Measurements from ENCODE around the gene MAD2L2.

- TF ChIP-seq CTCF (IDR thresholded peaks at IDR 0.05), result no peak
- no peak for TF ChIP-seq POLR2A (IDR thresholded peaks at IDR 0.05)
Measured at GRCh38 chr1:11659748-11660147, 21.2 kb downstream of the MAD2L2 start.

Data from vagina (tissue), 2 donors.